Activated CD4-positive, alpha-beta T cell treated with anti-CD3 and anti-CD28 coated beads, Interleukin-2, amount 50 U/mL, for 24 hours (primary cell): ENCODE measurements around the gene CPD.

ENCODE experiments used
- DNase-seq, 2 donors: peaks; one replicate each; pipeline ENCODE4 v3.0.0-alpha.2; 2020; ENCODE audit warnings: low read depth in 1 of 2, low spot score in 1 of 2

Gene CPD

GRCh38 chr17:30495586-30495985 lies 116.9 kb downstream of the CPD start:
- no peak for DNase-seq

GRCh38 chr17:30503558-30503957 lies 124.8 kb downstream of the CPD start:
- no peak for DNase-seq

GRCh38 chr17:30505868-30506417 lies 127.2 kb downstream of the CPD start:
- no peak for DNase-seq

GRCh38 chr17:30506481-30506880 lies 127.8 kb downstream of the CPD start:
- no peak for DNase-seq

- DNase-seq: no peak
Observed at GRCh38 chr17:30513346-30513745, 134.6 kb downstream of the CPD start.

- DNase-seq: no peak
Observed at GRCh38 chr17:30514895-30515596, 136.3 kb downstream of the CPD start.

- DNase-seq: no peak
Observed at GRCh38 chr17:30517786-30518185, 139.1 kb downstream of the CPD start.

- no peak for DNase-seq
Observed at GRCh38 chr17:30519166-30519565, 140.4 kb downstream of the CPD start.
